Panc1 (cell line): ENCODE measurements around the gene CACNG1. TPM values are rescaled to one million over a fixed set of nuclear protein-coding genes. Genes with fewer than 3 reads are reported as not detected.

Experiments
- ATAC-seq: fragments of 200-7000 bp; cut with Tn5 transposase; 2 replicates; pipeline ENCODE4 v1.9.1; 2020; ENCODE audit warnings: mild to moderate bottlenecking, moderate library complexity
- BruUV-seq: library from RNA; stranded (reverse); fragments of 400-500 nt; replicated peaks from 2 replicates; lab custom pipeline; 2021; lab: Mats Ljungman, UMichigan
- CTCF ChIA-PET: fragments of 300-600 bp; sonication (Branson Sonifier 250); formaldehyde crosslinking; loops from one replicate; lab custom pipeline; 2022; ENCODE audit warnings: antibody characterized with exemption; lab: Charles Lee
- POLR2A ChIA-PET: fragments of 300-600 bp; sonication (Branson Sonifier 250); formaldehyde crosslinking; loops from one replicate; lab custom pipeline; 2022; ENCODE audit warnings: antibody characterized with exemption; lab: Charles Lee
- DNase-seq: peaks from one replicate; pipeline ENCODE4 v3.0.0-alpha.2; 2010; ENCODE audit warnings: low read depth, low spot score
- H3K27ac ChIP-seq: 2 replicates; pipeline ENCODE4 v1.5.1; 2011; ENCODE audit warnings: mild to moderate bottlenecking, low read length, inconsistent platforms
- H3K27me3 ChIP-seq: fragments of 200-500 bp; sonication (Bioruptor generic); 2 replicates; pipeline ENCODE4 v1.6.0; 2014; ENCODE audit warnings: low read length, inconsistent platforms; ENCODE audit not compliant: control insufficient read depth, insufficient read depth
- H3K36me3 ChIP-seq: fragments of 200-500 bp; sonication (Bioruptor generic); 2 replicates; pipeline ENCODE4 v1.5.1; 2014; ENCODE audit warnings: inconsistent platforms, mild to moderate bottlenecking, low read length, moderate library complexity; ENCODE audit not compliant: control insufficient read depth, insufficient read depth
- H3K4me1 ChIP-seq: 2 replicates; pipeline ENCODE4 v1.5.1; 2011; ENCODE audit warnings: inconsistent platforms, mild to moderate bottlenecking, low read length, moderate library complexity; ENCODE audit not compliant: control insufficient read depth, insufficient read depth
- H3K4me3 ChIP-seq, 2 experiments: 2 replicates each; pipeline ENCODE4 v1.5.1; 2011 to 2012; ENCODE audit warnings: low read depth in 2 of 2, low read length in 2 of 2, mild to moderate bottlenecking in 2 of 2, inconsistent platforms in 1 of 2, moderate library complexity in 1 of 2
- H3K9me3 ChIP-seq: fragments of 200-500 bp; sonication (Bioruptor generic); 2 replicates; pipeline ENCODE4 v1.5.1; 2014; ENCODE audit warnings: low read depth, mild to moderate bottlenecking, inconsistent platforms, low read length, moderate library complexity; ENCODE audit not compliant: control insufficient read depth, insufficient read depth
- POLR2AphosphoS5 ChIP-seq: IDR thresholded peaks from 2 replicates; pipeline ENCODE4 v1.6.1; 2012; ENCODE audit warnings: mild to moderate bottlenecking, low read depth, low read length, moderate library complexity
- SIN3A ChIP-seq: IDR thresholded peaks from 2 replicates; pipeline ENCODE4 v1.6.1; 2012; ENCODE audit warnings: low read depth, mild to moderate bottlenecking, low read length, moderate library complexity, borderline replicate concordance; ENCODE audit not compliant: insufficient read depth
- TCF7L2 ChIP-seq: IDR thresholded peaks from 2 replicates; pipeline ENCODE4 v1.6.1; 2011; ENCODE audit warnings: mild to moderate bottlenecking, low read depth, low read length, inconsistent platforms
- in situ Hi-C: cut with HindIII; loops from 2 replicates; pipeline ENCODE4 v1.10.0; 2016; ENCODE audit warnings: low sequenced_read_pairs, low pct_unique_long_range_greater_than_20kb
- intact Hi-C: fragments of 100-400 bp; cut with micrococcal nuclease; formaldehyde crosslinking; loops from one replicate; pipeline ENCODE4 v1.10.0; 2022; ENCODE audit not compliant: unreplicated experiment
- total RNA-seq: library from RNA; stranded (reverse); gene quantifications from one replicate; pipeline ENCODE4 v1.2.1, GENCODE V29; 2021; ENCODE audit not compliant: unreplicated experiment
- TF ChIP-seq, protein P1 (sequence below), 2 experiments: IDR thresholded peaks; 2 replicates each; pipeline ENCODE4 v1.6.1; 2011 to 2012; ENCODE audit warnings: low read depth in 2 of 2, control low read depth in 1 of 2, low read length in 1 of 2, mild to moderate bottlenecking in 1 of 2, moderate library complexity in 1 of 2; ENCODE audit not compliant: insufficient read depth in 1 of 2
- TF ChIP-seq, protein P2 (sequence below): fragments of 450-650 bp; IDR thresholded peaks from 2 replicates; pipeline ENCODE4 v1.5.1; 2017; ENCODE audit warnings: mild to moderate bottlenecking

CACNG1 gene
- total RNA-seq, 1 experiment from 2014 or later, result 0.13 TPM

DNA sequence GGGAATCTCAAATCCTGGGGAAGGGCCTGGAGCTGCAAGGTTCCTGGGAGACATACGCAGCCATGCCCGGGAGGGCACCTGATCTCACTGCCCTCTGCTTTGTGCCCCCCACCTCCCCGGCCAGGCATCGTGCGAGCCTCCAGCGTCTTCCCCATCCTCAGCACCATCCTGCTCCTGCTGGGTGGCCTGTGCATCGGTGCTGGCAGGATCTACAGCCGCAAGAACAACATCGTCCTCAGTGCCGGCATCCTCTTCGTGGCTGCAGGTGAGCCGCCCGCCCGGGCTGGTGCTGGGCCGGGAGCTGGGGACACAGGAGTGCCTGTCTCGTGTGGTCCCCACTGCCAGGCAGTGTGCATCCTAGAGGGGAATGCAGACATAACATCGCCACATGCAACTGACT is 19.6 kb upstream of the CACNG1 start:
- POLR2A ChIA-PET, result no interaction called here
- CTCF ChIA-PET, result no interaction called here
- Histone ChIP-seq H3K9me3 (no peaks in the 10 kb centered on the region), H3K4me1 (no peaks in the 10 kb centered on the region), H3K27ac (no peak overlapping the region), H3K4me3 (no peak overlapping the region), H3K27me3 (no peaks in the 10 kb centered on the region), H3K36me3 (no peaks in the 10 kb centered on the region)
- in situ Hi-C loops (no loop called here), intact Hi-C loops (no loop called here)
- DNase-seq (no peak), ATAC-seq (no peak)
- TF ChIP-seq, protein P1, sequence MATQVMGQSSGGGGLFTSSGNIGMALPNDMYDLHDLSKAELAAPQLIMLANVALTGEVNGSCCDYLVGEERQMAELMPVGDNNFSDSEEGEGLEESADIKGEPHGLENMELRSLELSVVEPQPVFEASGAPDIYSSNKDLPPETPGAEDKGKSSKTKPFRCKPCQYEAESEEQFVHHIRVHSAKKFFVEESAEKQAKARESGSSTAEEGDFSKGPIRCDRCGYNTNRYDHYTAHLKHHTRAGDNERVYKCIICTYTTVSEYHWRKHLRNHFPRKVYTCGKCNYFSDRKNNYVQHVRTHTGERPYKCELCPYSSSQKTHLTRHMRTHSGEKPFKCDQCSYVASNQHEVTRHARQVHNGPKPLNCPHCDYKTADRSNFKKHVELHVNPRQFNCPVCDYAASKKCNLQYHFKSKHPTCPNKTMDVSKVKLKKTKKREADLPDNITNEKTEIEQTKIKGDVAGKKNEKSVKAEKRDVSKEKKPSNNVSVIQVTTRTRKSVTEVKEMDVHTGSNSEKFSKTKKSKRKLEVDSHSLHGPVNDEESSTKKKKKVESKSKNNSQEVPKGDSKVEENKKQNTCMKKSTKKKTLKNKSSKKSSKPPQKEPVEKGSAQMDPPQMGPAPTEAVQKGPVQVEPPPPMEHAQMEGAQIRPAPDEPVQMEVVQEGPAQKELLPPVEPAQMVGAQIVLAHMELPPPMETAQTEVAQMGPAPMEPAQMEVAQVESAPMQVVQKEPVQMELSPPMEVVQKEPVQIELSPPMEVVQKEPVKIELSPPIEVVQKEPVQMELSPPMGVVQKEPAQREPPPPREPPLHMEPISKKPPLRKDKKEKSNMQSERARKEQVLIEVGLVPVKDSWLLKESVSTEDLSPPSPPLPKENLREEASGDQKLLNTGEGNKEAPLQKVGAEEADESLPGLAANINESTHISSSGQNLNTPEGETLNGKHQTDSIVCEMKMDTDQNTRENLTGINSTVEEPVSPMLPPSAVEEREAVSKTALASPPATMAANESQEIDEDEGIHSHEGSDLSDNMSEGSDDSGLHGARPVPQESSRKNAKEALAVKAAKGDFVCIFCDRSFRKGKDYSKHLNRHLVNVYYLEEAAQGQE (IDR thresholded peaks at IDR 0.05; ENCODE audit: insufficient read depth in 1 of 2, low read depth in 2 of 2, low read length in 1 of 2), result no peak
- TF ChIP-seq, protein P2, sequence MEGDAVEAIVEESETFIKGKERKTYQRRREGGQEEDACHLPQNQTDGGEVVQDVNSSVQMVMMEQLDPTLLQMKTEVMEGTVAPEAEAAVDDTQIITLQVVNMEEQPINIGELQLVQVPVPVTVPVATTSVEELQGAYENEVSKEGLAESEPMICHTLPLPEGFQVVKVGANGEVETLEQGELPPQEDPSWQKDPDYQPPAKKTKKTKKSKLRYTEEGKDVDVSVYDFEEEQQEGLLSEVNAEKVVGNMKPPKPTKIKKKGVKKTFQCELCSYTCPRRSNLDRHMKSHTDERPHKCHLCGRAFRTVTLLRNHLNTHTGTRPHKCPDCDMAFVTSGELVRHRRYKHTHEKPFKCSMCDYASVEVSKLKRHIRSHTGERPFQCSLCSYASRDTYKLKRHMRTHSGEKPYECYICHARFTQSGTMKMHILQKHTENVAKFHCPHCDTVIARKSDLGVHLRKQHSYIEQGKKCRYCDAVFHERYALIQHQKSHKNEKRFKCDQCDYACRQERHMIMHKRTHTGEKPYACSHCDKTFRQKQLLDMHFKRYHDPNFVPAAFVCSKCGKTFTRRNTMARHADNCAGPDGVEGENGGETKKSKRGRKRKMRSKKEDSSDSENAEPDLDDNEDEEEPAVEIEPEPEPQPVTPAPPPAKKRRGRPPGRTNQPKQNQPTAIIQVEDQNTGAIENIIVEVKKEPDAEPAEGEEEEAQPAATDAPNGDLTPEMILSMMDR, result no peak
- TF ChIP-seq POLR2AphosphoS5 (no peak), SIN3A (no peak), TCF7L2 (no peak)
- BruUV-seq, result no TSS peak

DNA sequence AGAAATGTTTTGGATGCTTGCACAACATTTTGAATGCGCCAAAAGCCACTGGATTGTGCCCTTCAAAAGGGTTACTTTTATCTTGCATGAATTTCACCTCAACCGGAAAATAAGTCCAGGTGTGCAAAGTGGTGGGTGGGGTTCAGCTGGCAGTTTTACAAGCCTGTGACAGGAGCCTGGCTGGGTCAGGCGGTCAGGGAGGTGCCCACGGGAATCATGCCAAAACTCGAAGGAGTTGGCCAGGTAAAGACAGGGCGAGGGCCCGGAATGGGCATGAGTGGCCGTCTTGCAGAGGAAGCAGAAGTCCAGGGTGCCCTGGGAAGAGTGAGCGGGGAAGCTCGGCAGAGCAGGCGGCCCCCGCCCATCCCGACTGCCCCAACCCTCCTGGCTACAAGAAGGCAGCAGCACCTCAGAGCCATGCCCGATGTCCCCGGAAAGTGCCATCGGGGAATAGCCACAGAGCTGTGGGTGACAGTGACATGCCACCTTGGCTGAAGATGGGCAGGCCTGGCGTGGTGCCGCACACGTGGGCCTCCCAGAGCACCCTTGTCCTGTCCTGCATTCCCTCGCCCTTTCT is 19.1 kb upstream of the CACNG1 start:
- Histone ChIP-seq H3K4me1 (no peaks in the 10 kb centered on the region), H3K27ac (no peak overlapping the region), H3K9me3 (no peaks in the 10 kb centered on the region), H3K4me3 (no peak overlapping the region), H3K27me3 (no peaks in the 10 kb centered on the region), H3K36me3 (no peaks in the 10 kb centered on the region)
- BruUV-seq, result no TSS peak
- no peak for DNase-seq
- no peak for ATAC-seq
- in situ Hi-C loops (no loop called here), intact Hi-C loops (no loop called here)
- TF ChIP-seq TCF7L2 (no peak), SIN3A (no peak), POLR2AphosphoS5 (no peak)
- TF ChIP-seq, protein P2, result no peak
- TF ChIP-seq, protein P1 (IDR thresholded peaks at IDR 0.05; ENCODE audit: insufficient read depth in 1 of 2, low read depth in 2 of 2, low read length in 1 of 2), result no peak
- ChIA-PET CTCF (no interaction called here), POLR2A (no interaction called here)
